ENCODE data around the gene TMPRSS7.

Gene TMPRSS7

GRCh38 chr3:112096176-112096575, 61.6 kb downstream of the TMPRSS7 start:
- DNase-seq (ENCODE audit: low spot score): no peak

GRCh38 chr3:112097378-112097777, 62.8 kb downstream of the TMPRSS7 start:
- peak; percentile 81 for DNase-seq (ENCODE audit: low spot score)

GRCh38 chr3:112101916-112102315, 67.4 kb downstream of the TMPRSS7 start:
- DNase-seq (ENCODE audit: low spot score): no peak

GRCh38 chr3:112104774-112105173, 70.2 kb downstream of the TMPRSS7 start:
- no peak for DNase-seq (ENCODE audit: low spot score)

- DNase-seq (ENCODE audit: low spot score): no peak
Observed at GRCh38 chr3:112109322-112109721, 74.8 kb downstream of the TMPRSS7 start.

- DNase-seq (ENCODE audit: low spot score): peak; percentile 35
Observed at GRCh38 chr3:112111785-112112402, 77.4 kb downstream of the TMPRSS7 start.

- no peak for DNase-seq (ENCODE audit: low spot score)
Observed at GRCh38 chr3:112114576-112115160, 80.1 kb downstream of the TMPRSS7 start.

- no peak for DNase-seq (ENCODE audit: low spot score)
Observed at GRCh38 chr3:112115161-112115739, 80.7 kb downstream of the TMPRSS7 start.

- no peak for DNase-seq (ENCODE audit: low spot score)
Observed at GRCh38 chr3:112115806-112116383, 81.4 kb downstream of the TMPRSS7 start.

- no peak for DNase-seq (ENCODE audit: low spot score)
Observed at GRCh38 chr3:112116748-112117186, 82.2 kb downstream of the TMPRSS7 start.

- DNase-seq (ENCODE audit: low spot score): no peak
Observed at GRCh38 chr3:112117415-112117814, 82.9 kb downstream of the TMPRSS7 start.

GRCh38 chr3:112117841-112118571, 83.5 kb downstream of the TMPRSS7 start:
- DNase-seq (ENCODE audit: low spot score): no peak

- DNase-seq (ENCODE audit: low spot score): no peak
Observed at GRCh38 chr3:112119962-112120836, 85.7 kb downstream of the TMPRSS7 start.

GRCh38 chr3:112121577-112122547, 87.3 kb downstream of the TMPRSS7 start:
- DNase-seq (ENCODE audit: low spot score): no peak

- no peak for DNase-seq (ENCODE audit: low spot score)
Observed at GRCh38 chr3:112122870-112123269, 88.3 kb downstream of the TMPRSS7 start.

GRCh38 chr3:112123548-112123947, 89.0 kb downstream of the TMPRSS7 start:
- DNase-seq (ENCODE audit: low spot score): no peak

- no peak for DNase-seq (ENCODE audit: low spot score)
Observed at GRCh38 chr3:112124907-112125607, 90.5 kb downstream of the TMPRSS7 start.

GRCh38 chr3:112126511-112126911, 92.0 kb downstream of the TMPRSS7 start:
- no peak for DNase-seq (ENCODE audit: low spot score)

All from hepatic stellate cell (primary cell).